ENCODE measurements around the gene CELSR3.

DNA sequence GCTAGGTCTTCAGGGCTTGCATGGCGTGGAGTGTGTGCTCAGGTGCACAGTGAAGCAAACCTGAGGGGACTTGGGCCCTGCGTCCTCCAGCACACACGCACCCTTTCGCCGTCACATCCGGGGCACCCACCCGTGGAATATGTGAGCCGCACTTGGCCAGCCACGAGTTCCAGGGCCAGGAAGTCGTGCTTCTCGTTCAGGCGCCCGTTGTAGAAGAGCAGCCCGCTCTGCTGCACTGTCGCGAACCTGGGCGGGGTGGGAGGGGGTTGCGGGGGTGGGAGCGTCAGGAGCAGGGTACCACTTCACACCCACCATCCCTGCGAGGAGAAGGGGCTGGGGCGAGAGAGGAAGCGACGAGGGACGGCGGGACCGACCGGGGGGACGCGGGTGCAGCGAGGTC lies 7.1 kb downstream of the CELSR3 start:
- TF ChIP-seq, protein P1, sequence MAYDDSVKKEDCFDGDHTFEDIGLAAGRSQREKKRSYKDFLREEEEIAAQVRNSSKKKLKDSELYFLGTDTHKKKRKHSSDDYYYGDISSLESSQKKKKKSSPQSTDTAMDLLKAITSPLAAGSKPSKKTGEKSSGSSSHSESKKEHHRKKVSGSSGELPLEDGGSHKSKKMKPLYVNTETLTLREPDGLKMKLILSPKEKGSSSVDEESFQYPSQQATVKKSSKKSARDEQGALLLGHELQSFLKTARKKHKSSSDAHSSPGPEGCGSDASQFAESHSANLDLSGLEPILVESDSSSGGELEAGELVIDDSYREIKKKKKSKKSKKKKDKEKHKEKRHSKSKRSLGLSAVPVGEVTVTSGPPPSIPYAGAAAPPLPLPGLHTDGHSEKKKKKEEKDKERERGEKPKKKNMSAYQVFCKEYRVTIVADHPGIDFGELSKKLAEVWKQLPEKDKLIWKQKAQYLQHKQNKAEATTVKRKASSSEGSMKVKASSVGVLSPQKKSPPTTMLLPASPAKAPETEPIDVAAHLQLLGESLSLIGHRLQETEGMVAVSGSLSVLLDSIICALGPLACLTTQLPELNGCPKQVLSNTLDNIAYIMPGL (CRISPR knock-in tag; IDR thresholded peaks at IDR 0.05; ENCODE audit: borderline replicate concordance): no peak
- no peak for TF ChIP-seq HOXA7 (CRISPR knock-in tag; IDR thresholded peaks at IDR 0.05)
- TF ChIP-seq NFE2L2 (conservative IDR thresholded peaks at IDR 0.05; ENCODE audit: low read length): no peak
- TF ChIP-seq, protein P2, sequence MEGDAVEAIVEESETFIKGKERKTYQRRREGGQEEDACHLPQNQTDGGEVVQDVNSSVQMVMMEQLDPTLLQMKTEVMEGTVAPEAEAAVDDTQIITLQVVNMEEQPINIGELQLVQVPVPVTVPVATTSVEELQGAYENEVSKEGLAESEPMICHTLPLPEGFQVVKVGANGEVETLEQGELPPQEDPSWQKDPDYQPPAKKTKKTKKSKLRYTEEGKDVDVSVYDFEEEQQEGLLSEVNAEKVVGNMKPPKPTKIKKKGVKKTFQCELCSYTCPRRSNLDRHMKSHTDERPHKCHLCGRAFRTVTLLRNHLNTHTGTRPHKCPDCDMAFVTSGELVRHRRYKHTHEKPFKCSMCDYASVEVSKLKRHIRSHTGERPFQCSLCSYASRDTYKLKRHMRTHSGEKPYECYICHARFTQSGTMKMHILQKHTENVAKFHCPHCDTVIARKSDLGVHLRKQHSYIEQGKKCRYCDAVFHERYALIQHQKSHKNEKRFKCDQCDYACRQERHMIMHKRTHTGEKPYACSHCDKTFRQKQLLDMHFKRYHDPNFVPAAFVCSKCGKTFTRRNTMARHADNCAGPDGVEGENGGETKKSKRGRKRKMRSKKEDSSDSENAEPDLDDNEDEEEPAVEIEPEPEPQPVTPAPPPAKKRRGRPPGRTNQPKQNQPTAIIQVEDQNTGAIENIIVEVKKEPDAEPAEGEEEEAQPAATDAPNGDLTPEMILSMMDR (IDR thresholded peaks at IDR 0.05): no peak
- no peak for TF ChIP-seq CBX2 (IDR thresholded peaks at IDR 0.05; ENCODE audit: borderline replicate concordance, low read depth)

Data from A549 (cell line).